Measurements from ENCODE around the gene KDELR3.
"Not testable (repeated sequence)": the region's sequence is repeated elsewhere in the genome, so short reads cannot be mapped to it uniquely, and the experiment has no call there.

The KDELR3 gene

GRCh38 chr22:38456841-38457699, 10.8 kb upstream of the KDELR3 start:
- DNase-seq = no peak

GRCh38 chr22:38460426-38460840, 7.5 kb upstream of the KDELR3 start:
- DNase-seq = no peak

- no peak for DNase-seq
Measured at GRCh38 chr22:38461057-38461413, 6.9 kb upstream of the KDELR3 start.

GRCh38 chr22:38461414-38462081, 6.3 kb upstream of the KDELR3 start:
- peak; percentile 60 for DNase-seq

- DNase-seq = no peak
Measured at GRCh38 chr22:38462960-38463784, 4.7 kb upstream of the KDELR3 start.

- DNase-seq = no peak
Measured at GRCh38 chr22:38464992-38465672, 2.8 kb upstream of the KDELR3 start.

- DNase-seq = no peak
Measured at GRCh38 chr22:38465673-38466490, 2.0 kb upstream of the KDELR3 start.

- DNase-seq = no peak
Measured at GRCh38 chr22:38467438-38467903, 425 bp upstream of the KDELR3 start.

- DNase-seq = no peak
Measured at GRCh38 chr22:38468443-38469305, 778 bp downstream of the KDELR3 start.

- no peak for DNase-seq
Measured at GRCh38 chr22:38469306-38469781, 1.4 kb downstream of the KDELR3 start.

GRCh38 chr22:38470179-38470578, 2.3 kb downstream of the KDELR3 start:
- not testable (repeated sequence) for DNase-seq

- no peak for DNase-seq
Measured at GRCh38 chr22:38471237-38471636, 3.3 kb downstream of the KDELR3 start.

- DNase-seq = no peak
Measured at GRCh38 chr22:38474003-38474607, 6.2 kb downstream of the KDELR3 start.

GRCh38 chr22:38477585-38477984, 9.7 kb downstream of the KDELR3 start:
- DNase-seq = no peak

GRCh38 chr22:38479096-38479837, 11.4 kb downstream of the KDELR3 start:
- no peak for DNase-seq

- no peak for DNase-seq
Measured at GRCh38 chr22:38481162-38481870, 13.4 kb downstream of the KDELR3 start.

GRCh38 chr22:38481871-38482332, 14.0 kb downstream of the KDELR3 start:
- DNase-seq = no peak

GRCh38 chr22:38482662-38483308, 14.9 kb downstream of the KDELR3 start:
- DNase-seq = no peak
